GM18502 (cell line): Measurements from ENCODE around the gene ARMC3.
"Not testable (repeated sequence)": the region's sequence is repeated elsewhere in the genome, so short reads cannot be mapped to it uniquely, and the experiment has no call there.

Experiments used
- ATAC-seq: cut with Tn5 transposase; IDR thresholded peaks from one replicate; pipeline ENCODE4 v1.9.1; 2021; ENCODE audit warnings: mild to moderate bottlenecking; ENCODE audit not compliant: unreplicated experiment, poor library complexity

The ARMC3 gene

DNA sequence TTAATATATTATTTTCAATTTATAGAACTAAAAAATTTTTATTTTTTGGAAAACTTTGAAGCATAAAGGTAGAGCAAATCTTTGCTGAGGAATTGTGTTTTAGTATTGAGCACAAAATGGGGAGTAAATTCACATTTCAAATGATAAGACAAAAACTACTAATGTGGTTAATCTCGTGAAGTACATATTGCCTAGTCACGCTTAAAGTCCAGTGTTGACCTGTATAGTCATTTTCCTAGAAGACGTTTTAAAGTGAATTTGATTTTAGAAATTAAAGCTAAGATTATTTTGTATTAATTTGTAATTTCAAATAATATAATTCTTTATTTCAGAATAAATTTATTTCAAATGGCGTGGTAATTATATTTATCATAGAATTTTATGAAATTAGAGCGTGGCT, 110.3 kb downstream of the ARMC3 start:
- no peak for ATAC-seq

DNA sequence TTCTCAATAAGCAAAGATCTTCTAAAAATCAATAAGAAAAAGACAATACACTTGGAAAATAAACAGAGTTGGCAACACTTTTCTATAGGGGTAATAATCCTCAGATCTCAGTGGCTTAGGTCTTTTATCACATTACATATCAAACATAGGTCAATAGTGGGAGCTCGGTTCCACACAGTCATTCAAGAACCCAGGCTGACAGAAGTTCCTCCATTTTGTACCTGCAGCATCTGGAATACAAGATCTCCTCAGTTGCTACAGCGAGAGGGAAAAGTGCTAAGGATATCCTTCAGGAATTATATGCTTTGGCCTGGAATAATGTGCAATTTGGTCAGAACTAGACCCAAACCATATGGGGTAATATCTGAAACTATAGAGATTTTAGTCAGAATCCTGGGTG, 112.1 kb downstream of the ARMC3 start:
- no peak for ATAC-seq

DNA sequence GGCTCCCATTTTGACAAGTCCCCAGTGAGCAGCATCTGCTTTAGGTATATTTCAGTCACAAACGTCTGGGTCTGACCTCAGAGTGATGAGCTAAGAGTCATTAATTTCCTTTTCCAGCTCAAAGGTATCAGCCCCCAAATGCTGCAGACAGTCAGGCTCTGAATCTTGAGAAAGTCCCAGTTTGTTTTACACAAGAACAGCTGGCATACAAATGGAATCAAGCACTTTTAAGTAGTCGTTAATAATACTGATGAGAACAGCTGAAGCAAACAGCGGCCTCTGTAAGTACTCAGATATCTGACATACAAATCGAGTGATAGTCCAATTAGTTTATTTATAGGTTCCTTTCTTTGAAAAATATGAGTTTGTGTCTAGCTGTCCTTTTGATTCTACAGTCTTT, 118.2 kb downstream of the ARMC3 start:
- ATAC-seq, result no peak

DNA sequence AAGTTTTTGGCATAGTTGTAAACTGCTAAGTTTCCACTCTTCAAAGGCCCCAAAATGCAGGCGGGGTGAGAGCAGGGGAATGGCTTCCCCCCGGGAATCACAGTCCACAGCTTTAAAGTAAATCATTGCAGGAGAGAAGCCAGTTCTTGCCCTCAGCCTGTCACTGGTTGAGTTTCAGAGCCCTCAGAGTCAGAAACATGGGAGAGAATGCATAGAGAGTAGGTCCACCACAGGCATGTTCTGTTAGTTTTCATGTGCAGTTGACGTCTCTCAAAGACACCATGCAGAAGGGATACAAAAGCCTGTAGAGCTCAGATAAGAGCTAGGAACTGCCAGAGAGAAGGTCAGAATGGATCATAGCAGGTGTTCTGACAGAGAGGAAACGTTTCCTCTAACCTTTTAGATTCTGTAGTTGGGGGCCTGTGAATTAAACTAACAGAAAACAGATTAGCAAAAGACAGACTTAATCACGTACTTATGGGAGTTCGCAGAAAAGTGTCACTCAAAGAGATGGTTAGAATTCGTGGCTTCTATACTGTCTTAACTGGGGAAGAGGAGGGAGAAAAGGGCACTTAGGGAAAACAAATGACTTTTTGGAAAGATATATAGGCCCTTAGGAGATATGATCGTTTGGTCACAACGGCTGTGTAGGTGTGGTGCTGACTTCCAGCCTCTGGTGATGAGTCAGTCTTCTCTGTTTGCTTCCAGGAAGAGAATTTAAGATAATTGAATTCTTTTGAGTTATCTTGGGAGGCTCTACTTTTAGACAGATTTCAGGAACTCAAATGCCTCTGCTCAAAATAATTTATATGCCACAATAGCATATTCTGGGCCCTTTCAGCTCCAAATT, 119.6 kb downstream of the ARMC3 start:
- ATAC-seq, result no peak

DNA sequence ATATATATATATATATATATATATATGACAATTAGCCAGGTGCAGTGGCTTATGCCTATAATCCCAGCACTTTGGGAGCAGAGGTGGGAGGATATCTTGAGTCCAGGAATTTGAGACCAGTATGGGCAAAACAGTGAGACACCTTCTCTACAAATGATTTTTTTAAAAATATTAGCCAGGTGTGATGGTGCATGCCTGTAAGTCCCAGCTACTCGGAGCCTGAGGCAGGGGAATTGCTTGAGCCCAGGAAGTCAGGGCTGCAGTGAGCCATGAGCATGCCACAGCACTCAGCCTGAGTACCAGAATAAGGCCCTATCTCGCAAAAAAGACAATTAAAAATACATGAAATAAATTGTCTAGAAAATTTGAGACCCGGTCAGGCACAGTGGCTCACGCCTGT, 120.3 kb downstream of the ARMC3 start:
- no peak for ATAC-seq

DNA sequence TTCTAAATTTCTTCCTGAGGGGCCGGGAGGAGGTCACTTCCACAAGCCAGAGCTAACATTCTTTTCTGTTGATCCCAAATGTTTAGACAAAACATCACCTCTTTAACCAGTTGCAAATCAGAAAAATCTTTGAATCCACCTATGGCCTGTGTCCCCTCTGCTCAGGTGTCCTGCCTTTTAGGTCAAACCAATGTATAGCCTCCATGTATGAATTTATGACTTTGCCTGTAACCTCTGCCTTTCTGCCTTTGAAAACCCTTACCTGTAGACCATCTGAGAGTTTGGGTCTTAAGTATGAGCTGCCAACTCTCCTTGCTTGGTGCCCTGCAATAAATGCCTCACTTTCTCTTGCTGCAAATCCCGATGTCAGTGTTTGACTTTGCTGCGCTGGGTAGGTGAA, 123.4 kb downstream of the ARMC3 start:
- no peak for ATAC-seq

- ATAC-seq, result no peak
These were observed 124.0 kb downstream of the ARMC3 start for GRCh38 chr10:23051855-23052331.

- no peak for ATAC-seq
These were observed 125.2 kb downstream of the ARMC3 start for GRCh38 chr10:23053036-23053435.

DNA sequence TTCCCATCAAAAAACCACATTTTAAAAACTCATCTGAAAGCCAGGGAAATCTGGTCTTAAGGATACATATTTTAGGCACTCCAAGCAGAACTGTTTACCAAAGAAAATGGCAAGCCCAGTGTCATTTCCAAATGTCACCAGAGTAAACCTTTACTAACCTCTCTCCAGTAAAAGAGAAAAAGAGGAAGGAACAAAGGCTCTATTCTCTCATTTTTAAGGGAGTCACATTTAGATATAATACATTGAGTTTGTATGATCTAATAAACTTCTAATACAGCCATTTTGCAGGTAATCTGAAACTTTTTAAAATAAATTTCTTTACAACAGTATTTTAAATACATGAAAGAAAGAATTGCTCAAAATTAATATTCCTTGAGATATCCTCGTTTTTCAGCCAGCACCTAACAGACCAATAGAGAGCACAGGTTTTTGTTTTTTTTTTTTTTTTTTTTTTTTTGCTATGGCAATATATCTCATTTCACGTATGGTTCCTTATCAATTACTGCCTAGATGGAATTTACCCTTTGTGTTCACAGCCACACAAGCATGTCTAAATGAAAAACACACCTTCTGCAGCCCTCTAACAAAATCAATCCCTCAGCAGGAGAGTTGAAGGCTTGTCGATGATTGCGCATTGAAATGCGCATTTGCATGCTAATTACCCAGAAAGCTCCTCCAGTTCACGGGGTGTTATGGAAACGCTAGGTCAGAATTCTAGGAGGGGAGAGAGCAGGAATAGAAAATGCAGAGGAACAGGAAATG, 127.8 kb downstream of the ARMC3 start:
- no peak for ATAC-seq

GRCh38 chr10:23056186-23056579, 128.3 kb downstream of the ARMC3 start:
- ATAC-seq, result no peak

GRCh38 chr10:23058366-23058765, 130.5 kb downstream of the ARMC3 start:
- no peak for ATAC-seq

- ATAC-seq, result no peak
These were observed 133.1 kb downstream of the ARMC3 start for GRCh38 chr10:23060918-23061317.

GRCh38 chr10:23063045-23063972, 135.5 kb downstream of the ARMC3 start:
- no peak for ATAC-seq

- ATAC-seq, result no peak
These were observed 136.3 kb downstream of the ARMC3 start for GRCh38 chr10:23063973-23064812.

GRCh38 chr10:23064813-23065114, 136.9 kb downstream of the ARMC3 start:
- ATAC-seq, result not testable (repeated sequence)

DNA sequence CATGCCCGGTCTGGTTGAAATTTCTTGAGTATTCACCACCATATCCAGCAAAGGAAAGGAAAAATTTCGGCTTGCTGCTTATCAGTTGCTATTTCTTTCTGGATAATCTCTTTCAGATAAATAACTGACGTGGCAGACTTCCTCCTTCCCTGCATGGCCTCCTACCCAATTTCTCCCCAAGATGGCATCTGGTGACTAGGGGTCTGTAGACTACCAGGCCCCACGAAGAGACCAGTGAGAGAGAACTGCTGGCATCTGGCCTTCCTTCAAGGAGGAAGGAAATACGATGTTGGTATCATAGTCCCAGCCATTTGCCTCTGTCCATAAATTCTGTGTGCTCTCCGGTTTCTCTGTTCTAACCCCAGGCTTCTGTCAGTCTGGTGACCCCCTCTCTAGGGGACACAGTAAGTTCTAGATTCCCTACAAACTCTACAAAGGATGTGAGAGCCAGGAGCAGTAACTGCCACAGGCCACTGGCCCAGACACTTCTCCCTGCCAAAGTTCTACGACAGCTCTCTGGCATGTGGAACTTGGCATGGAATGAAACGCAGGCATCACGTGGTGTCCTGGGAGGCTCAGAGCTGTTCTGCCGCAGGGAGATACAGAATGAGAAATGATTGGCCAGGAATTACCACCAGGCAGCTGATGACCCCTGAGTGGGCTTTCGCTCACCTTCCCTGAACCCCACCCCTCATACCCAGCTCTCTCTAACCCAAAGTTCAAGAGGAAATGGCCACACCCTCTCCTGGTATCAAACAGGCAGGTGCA, 137.5 kb downstream of the ARMC3 start:
- ATAC-seq, result no peak

DNA sequence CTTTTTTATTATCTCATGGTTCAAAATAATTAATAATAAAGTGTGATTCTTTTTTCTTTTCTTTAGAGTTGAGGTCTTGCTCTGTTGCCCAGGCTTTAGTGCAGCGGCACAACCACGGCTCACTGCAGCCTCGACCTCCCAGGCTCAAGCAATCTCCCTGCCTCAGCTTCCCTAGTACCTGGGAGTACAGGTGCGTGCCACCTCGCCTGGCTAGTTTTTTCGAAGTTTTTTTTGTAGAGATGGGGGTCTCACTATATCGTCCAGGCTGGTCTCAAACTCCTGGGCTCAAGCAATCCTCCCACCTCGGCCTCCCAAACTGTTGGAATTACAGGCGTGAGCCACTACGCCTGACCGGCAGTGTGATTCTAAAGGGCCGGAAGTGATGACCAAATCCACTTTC, 139.5 kb downstream of the ARMC3 start:
- no peak for ATAC-seq

- ATAC-seq, result peak; percentile 60
These were observed 140.3 kb downstream of the ARMC3 start for GRCh38 chr10:23067939-23068775.
